Urinary bladder (tissue), 4 donors: ENCODE measurements around the gene LSM3. TPM values are rescaled to one million over a fixed set of nuclear protein-coding genes. Genes with fewer than 3 reads are reported as not detected.

Source experiments
- DNase-seq: peaks from one replicate; pipeline ENCODE4 v3.0.0-alpha.2; 2015; ENCODE audit errors: extremely low spot score
- H3K27ac ChIP-seq: one replicate; pipeline ENCODE4 v1.5.1; 2013; ENCODE audit warnings: low read depth, mild to moderate bottlenecking, moderate library complexity
- H3K36me3 ChIP-seq: one replicate; pipeline ENCODE4 v1.6.1; 2013; ENCODE audit warnings: mild to moderate bottlenecking, moderate library complexity; ENCODE audit not compliant: insufficient read depth
- H3K4me1 ChIP-seq: one replicate; pipeline ENCODE4 v1.6.1; 2013; ENCODE audit warnings: mild to moderate bottlenecking, moderate library complexity; ENCODE audit not compliant: insufficient read depth
- H3K4me3 ChIP-seq: one replicate; pipeline ENCODE4 v1.5.1; 2013; ENCODE audit warnings: low read depth, low read length
- WGBS: extraction: QIAGEN DNeasy Blood & Tissue Kit; methylation state at CpG from one replicate; pipeline ENCODE4 v1.1.7; 2013; 5-methylcytosine and 5-hydroxymethylcytosine counted together
- polyA plus RNA-seq: library from polyadenylated mRNA; stranded (reverse); fragments of 200-250 nt; gene quantifications from one replicate; pipeline ENCODE4 v1.2.3, GENCODE V29; 2013
- total RNA-seq: library from RNA; depleted of rRNA; stranded (reverse); fragments of >200 nt; gene quantifications from one replicate; pipeline ENCODE4 v1.2.3, GENCODE V29; 2014
- donor health status: healthy with polysubstance abuse.
- donor health status: healthy.

Gene LSM3
- total and polyA plus RNA-seq, 2 donors: 12.2 to 13.0 TPM

- 4% methylated on average over 10 of the region's 10 CpGs for WGBS
- DNase-seq: no peak
- Histone ChIP-seq H3K4me1 (peaks cover 2% of the 10 kb centered on the region), H3K27ac (peak overlapping the region; percentile 94), H3K4me3 (peak overlapping the region; percentile 78), H3K36me3 (no peaks in the 10 kb centered on the region)
These were observed 904 bp upstream of the LSM3 start for GRCh38 chr3:14177580-14178246.

- WGBS: 3% methylated on average over 3 of the region's 3 CpGs
- DNase-seq: no peak
- no peaks in the 10 kb centered on the region for H3K36me3 ChIP-seq
- peaks cover 2% of the 10 kb centered on the region for H3K4me1 ChIP-seq
- peak overlapping the region; percentile 78 for H3K4me3 ChIP-seq
- H3K27ac ChIP-seq: peak overlapping the region; percentile 68
These were observed 473 bp downstream of the LSM3 start for GRCh38 chr3:14179114-14179465.

- Histone ChIP-seq H3K4me1 (peaks cover 2% of the 10 kb centered on the region), H3K4me3 (no peak overlapping the region), H3K27ac (no peak overlapping the region), H3K36me3 (no peaks in the 10 kb centered on the region)
- 100% methylated on average over 1 of the region's 1 CpG for WGBS
- DNase-seq: no peak
These were observed 1.2 kb downstream of the LSM3 start for GRCh38 chr3:14179795-14180194.

- WGBS: 95% methylated on average over 3 of the region's 3 CpGs
- H3K4me1 ChIP-seq: peaks cover 2% of the 10 kb centered on the region
- no peak for DNase-seq
- peaks cover 4% of the 10 kb centered on the region for H3K36me3 ChIP-seq
- no peak overlapping the region for H3K27ac ChIP-seq
- no peak overlapping the region for H3K4me3 ChIP-seq
These were observed 2.6 kb downstream of the LSM3 start for GRCh38 chr3:14181253-14181652.

- Histone ChIP-seq H3K27ac (no peak overlapping the region), H3K4me1 (peaks cover 2% of the 10 kb centered on the region), H3K4me3 (no peak overlapping the region), H3K36me3 (peaks cover 7% of the 10 kb centered on the region)
- 52% methylated on average over 2 of the region's 2 CpGs for WGBS
- no peak for DNase-seq
These were observed 4.5 kb downstream of the LSM3 start for GRCh38 chr3:14183015-14183577.

- WGBS: 94% methylated on average over 5 of the region's 5 CpGs
- DNase-seq: no peak
- Histone ChIP-seq H3K4me1 (no peaks in the 10 kb centered on the region), H3K27ac (no peak overlapping the region), H3K36me3 (peaks cover 7% of the 10 kb centered on the region), H3K4me3 (no peak overlapping the region)
These were observed 8.3 kb downstream of the LSM3 start for GRCh38 chr3:14186854-14187458.

GRCh38 chr3:14188041-14188754, 9.6 kb downstream of the LSM3 start:
- Histone ChIP-seq H3K27ac (no peak overlapping the region), H3K4me1 (no peaks in the 10 kb centered on the region), H3K36me3 (peaks cover 7% of the 10 kb centered on the region), H3K4me3 (no peak overlapping the region)
- 77% methylated on average over 4 of the region's 4 CpGs for WGBS
- DNase-seq: no peak

GRCh38 chr3:14194865-14195264, 16.2 kb downstream of the LSM3 start:
- WGBS: 93% methylated on average over 4 of the region's 4 CpGs

GRCh38 chr3:14199641-14200040, 21.0 kb downstream of the LSM3 start:
- Histone ChIP-seq H3K4me3 (no peak overlapping the region), H3K27ac (no peak overlapping the region), H3K4me1 (peaks cover 2% of the 10 kb centered on the region), H3K36me3 (no peaks in the 10 kb centered on the region)
- WGBS: 80% methylated on average over 4 of the region's 4 CpGs
- DNase-seq: no peak

More at GRCh38 chr3:14194865-14195264, 16.2 kb downstream of the LSM3 start:
- Histone ChIP-seq H3K4me1 (no peaks in the 10 kb centered on the region), H3K27ac (no peak overlapping the region), H3K4me3 (no peak overlapping the region), H3K36me3 (no peaks in the 10 kb centered on the region)
- DNase-seq: no peak

GRCh38 chr3:14200276-14200675, 21.7 kb downstream of the LSM3 start:
- WGBS: 73% methylated on average over 4 of the region's 4 CpGs
- peaks cover 2% of the 10 kb centered on the region for H3K4me1 ChIP-seq
- H3K27ac ChIP-seq: peak overlapping the region; percentile 69

GRCh38 chr3:14200841-14201240, 22.2 kb downstream of the LSM3 start:
- Histone ChIP-seq H3K4me1 (peaks cover 2% of the 10 kb centered on the region), H3K4me3 (no peak overlapping the region), H3K27ac (peak overlapping the region; percentile 15), H3K36me3 (no peaks in the 10 kb centered on the region)
- no peak for DNase-seq
- 80% methylated on average over 4 of the region's 4 CpGs for WGBS

More at GRCh38 chr3:14200276-14200675, 21.7 kb downstream of the LSM3 start:
- no peak for DNase-seq
- H3K4me3 ChIP-seq: no peak overlapping the region
- no peaks in the 10 kb centered on the region for H3K36me3 ChIP-seq

GRCh38 chr3:14201940-14202684, 23.5 kb downstream of the LSM3 start:
- Histone ChIP-seq H3K4me3 (no peak overlapping the region), H3K36me3 (no peaks in the 10 kb centered on the region), H3K4me1 (peaks cover 2% of the 10 kb centered on the region), H3K27ac (no peak overlapping the region)
- 74% methylated on average over 7 of the region's 7 CpGs for WGBS
- no peak for DNase-seq

- DNase-seq: no peak
- peaks cover 2% of the 10 kb centered on the region for H3K4me1 ChIP-seq
- H3K27ac ChIP-seq: no peak overlapping the region
- 73% methylated on average over 23 of the region's 23 CpGs for WGBS
- no peak overlapping the region for H3K4me3 ChIP-seq
- no peaks in the 10 kb centered on the region for H3K36me3 ChIP-seq
These were observed 24.4 kb downstream of the LSM3 start for GRCh38 chr3:14202874-14203520.
